Mucosa of descending colon (tissue), 3 donors: Measurements from ENCODE around the gene GJA9. TPM values are rescaled to one million over a fixed set of nuclear protein-coding genes. Genes with fewer than 3 reads are reported as not detected.

Experiments
- ATAC-seq: fragments of 200-7000 bp; cut with Tn5 transposase; one replicate; pipeline ENCODE4 v1.9.1; 2020; ENCODE audit warnings: mild to moderate bottlenecking, moderate library complexity
- DNase-seq, 3 donors: peaks; one replicate each; pipeline ENCODE4 v3.0.0-alpha.2; 2020
- H3K36me3 ChIP-seq: fragments of 200-600 bp; one replicate; pipeline ENCODE4 v1.8.0; 2021; ENCODE audit warnings: low read depth, mild to moderate bottlenecking
- H3K4me1 ChIP-seq: fragments of 200-600 bp; one replicate; pipeline ENCODE4 v1.8.0; 2021; ENCODE audit warnings: low read depth, mild to moderate bottlenecking
- H3K4me3 ChIP-seq: fragments of 200-600 bp; one replicate; pipeline ENCODE4 v1.8.0; 2021; ENCODE audit warnings: mild to moderate bottlenecking
- H3K9me3 ChIP-seq: fragments of 200-600 bp; one replicate; pipeline ENCODE4 v1.8.0; 2021; ENCODE audit warnings: mild to moderate bottlenecking
- intact Hi-C, 2 donors: fragments of 100-400 bp; cut with DNase I in 1 of 2; cut with micrococcal nuclease in 1 of 2; formaldehyde crosslinking; loops; one replicate each; pipeline versions ENCODE4 v1.11.0 to v1.11.1; 2022; cut with DNase I, micrococcal nuclease
- total RNA-seq, 3 donors: library from RNA; stranded (reverse); fragmentation: NEBNext Ultra II Directional in 2 of 3; extraction: Animal tissue kit (Norgen Biotek cat#: 25700) in 2 of 3; gene quantifications; one replicate each; pipeline versions ENCODE4 v1.2.1 to v1.2.4, GENCODE V29; 2021 to 2023
- TF ChIP-seq, protein P1 (sequence below): fragments of 200-600 bp; IDR thresholded peaks from one replicate; pipeline ENCODE4 v1.8.0; 2022; ENCODE audit warnings: antibody characterized with exemption, mild to moderate bottlenecking
- donor health status: DM: no; HTN: no; CAD: no; lungs with moderate emphysema.
- donor health status: DM: no; HTN: no; CAD: no.
- donor health status: DM: no; HTN: yes; CAD: no.

GJA9 gene
- total RNA-seq, 3 donors from 2014 or later, result 0.65 to 2.7 (median 1.2) TPM

DNA sequence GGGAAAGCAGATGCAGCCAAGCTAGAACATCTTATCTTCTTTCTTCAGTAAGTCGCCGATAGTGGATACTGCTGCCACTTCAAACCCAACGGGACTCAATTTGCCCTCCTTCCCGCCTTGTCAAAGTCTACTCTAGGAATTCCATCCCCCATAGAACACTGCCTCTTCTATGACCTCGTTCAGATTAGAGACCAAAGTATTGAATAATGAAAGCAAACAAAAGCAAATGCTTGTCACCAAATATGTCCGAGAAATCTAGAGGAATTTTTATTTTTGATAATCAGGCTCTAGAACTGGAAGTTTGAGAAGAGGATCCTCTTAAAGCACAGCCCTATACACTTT lies 21.0 kb downstream of the GJA9 start:
- no peaks in the 10 kb centered on the region for H3K9me3 ChIP-seq
- TF ChIP-seq, protein P1, sequence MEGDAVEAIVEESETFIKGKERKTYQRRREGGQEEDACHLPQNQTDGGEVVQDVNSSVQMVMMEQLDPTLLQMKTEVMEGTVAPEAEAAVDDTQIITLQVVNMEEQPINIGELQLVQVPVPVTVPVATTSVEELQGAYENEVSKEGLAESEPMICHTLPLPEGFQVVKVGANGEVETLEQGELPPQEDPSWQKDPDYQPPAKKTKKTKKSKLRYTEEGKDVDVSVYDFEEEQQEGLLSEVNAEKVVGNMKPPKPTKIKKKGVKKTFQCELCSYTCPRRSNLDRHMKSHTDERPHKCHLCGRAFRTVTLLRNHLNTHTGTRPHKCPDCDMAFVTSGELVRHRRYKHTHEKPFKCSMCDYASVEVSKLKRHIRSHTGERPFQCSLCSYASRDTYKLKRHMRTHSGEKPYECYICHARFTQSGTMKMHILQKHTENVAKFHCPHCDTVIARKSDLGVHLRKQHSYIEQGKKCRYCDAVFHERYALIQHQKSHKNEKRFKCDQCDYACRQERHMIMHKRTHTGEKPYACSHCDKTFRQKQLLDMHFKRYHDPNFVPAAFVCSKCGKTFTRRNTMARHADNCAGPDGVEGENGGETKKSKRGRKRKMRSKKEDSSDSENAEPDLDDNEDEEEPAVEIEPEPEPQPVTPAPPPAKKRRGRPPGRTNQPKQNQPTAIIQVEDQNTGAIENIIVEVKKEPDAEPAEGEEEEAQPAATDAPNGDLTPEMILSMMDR, result no peak
- DNase-seq, result no peak
- no peaks in the 10 kb centered on the region for H3K36me3 ChIP-seq
- peaks cover 19% of the 10 kb centered on the region for H3K4me1 ChIP-seq
- H3K4me3 ChIP-seq, result peak overlapping the region; percentile 28
- intact Hi-C loops, result no loop called here
- no peak for ATAC-seq

DNA sequence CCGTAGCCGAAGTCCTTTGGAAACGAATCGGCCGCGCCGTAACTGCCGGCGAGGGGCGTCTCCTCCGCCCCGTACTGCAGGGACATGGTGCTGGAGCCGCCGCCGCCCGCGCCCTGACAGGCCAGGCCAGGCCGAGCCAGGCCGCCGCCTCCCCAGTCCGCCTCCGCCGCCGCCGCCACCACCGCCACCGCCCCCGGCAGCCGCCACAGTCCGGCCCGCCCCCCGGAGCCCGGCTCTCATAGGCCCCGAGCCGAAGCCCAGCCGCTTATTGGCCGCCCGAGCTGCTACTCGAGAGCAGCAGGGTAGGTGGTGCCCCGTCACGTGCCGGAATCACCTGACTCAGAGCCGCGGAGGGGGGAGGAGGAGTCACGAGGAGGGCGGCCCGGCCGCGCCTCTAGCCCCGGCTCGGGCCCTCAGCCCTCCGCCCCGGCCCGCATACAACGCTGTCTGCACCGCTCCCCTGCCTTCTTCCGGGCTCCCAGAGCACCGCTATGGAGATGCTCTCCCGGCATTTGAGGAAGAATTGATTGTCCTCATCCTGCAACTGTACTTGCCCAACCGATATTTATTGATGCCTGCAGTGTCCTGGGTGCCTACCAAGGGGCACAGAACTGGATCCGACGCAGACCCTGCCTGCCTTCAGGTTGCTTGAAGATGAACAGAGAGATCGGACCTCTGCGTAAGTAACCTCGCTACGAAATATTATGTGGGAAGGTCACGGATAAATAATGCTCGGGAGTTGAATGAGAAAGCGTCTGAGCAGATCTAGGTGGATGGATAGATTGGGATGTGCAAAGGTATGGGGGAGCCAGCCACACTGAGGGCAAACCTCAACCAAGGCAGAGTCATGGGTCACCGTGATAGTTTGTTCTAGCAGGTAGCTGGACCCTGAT lies 21.6 kb downstream of the GJA9 start, which contains the start of gene RRAGC:
RRAGC (minus strand) TSS at position 212 of the 893 bp plus-strand sequence; CDS start at position 86, 126 bp downstream.
- TF ChIP-seq, protein P1, result no peak
- ATAC-seq, result peak; percentile 95
- H3K4me1 ChIP-seq, result peaks cover 19% of the 10 kb centered on the region
- no peaks in the 10 kb centered on the region for H3K36me3 ChIP-seq
- DNase-seq, result peak; percentile 99 to 100 (median 100)
- intact Hi-C loops, result no loop called here
- peak within 1 kb of the TSS; percentile 91 for H3K4me3 ChIP-seq
- H3K9me3 ChIP-seq, result no peaks in the 10 kb centered on the region

DNA sequence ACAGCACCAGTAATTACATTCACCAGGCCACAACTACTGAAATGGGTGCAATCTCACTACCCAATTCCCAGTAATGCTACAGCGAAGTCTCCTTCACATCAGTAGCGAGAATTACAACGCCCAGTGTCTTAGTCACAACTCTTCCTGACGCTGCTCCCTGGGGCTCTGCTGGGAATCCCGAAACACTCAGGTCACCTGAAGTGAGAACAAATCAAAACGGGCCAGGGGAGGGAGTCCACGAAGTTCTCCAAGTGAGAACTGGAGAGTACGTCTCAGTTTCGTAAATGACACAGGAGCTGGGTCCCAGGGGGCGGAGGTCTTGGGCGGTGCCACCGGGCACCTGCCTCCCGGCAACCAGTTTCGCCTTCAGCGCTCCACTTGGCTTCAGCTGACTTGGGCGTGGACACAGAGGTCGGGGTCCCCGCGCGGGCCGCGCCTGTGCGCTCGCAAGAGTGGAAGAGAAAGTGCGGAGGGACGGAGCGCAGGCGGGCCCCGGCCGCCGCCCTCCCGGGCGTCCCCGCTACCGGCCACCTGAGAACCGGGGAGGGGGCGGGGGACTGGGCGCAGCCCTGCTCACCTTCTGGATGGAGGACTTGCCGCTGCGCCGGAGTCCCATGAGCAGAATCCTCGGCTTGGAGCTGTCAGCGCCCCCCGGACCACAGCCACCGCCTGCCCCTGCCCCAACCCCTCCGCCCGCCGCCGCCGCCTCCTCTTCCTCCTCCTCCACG lies 22.4 kb downstream of the GJA9 start:
- ATAC-seq (peak; percentile 55), DNase-seq (peak; percentile 74 to 88 (median 83))
- Histone ChIP-seq H3K36me3 (no peaks in the 10 kb centered on the region), H3K9me3 (no peaks in the 10 kb centered on the region), H3K4me3 (peak overlapping the region; percentile 91), H3K4me1 (peaks cover 19% of the 10 kb centered on the region)
- intact Hi-C loops, result no loop called here
- TF ChIP-seq, protein P1, result no peak

DNA sequence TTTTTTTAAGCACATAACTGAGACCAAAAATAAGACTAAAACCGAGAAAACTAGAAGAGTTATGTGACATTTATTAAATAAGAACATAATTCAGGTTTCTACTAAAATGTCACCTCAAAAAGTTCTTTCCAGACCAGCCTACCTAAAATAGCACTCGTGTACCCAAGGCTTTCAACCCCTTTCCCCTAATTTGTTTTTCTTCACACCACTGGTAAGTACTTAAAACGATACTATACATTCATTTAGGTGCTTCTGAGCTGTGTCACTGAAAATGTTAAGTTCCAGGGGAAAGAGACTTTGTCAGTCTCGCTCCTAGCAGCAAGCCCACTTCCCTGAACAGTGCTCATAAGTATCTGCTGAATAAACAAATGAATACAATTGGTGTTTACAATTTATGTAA lies 28.6 kb downstream of the GJA9 start:
- no peaks in the 10 kb centered on the region for H3K9me3 ChIP-seq
- peaks cover 4% of the 10 kb centered on the region for H3K36me3 ChIP-seq
- DNase-seq, result no peak
- no peak for ATAC-seq
- H3K4me3 ChIP-seq, result no peak overlapping the region
- intact Hi-C loops, result no loop called here
- H3K4me1 ChIP-seq, result peaks cover 6% of the 10 kb centered on the region
- TF ChIP-seq, protein P1, result no peak

DNA sequence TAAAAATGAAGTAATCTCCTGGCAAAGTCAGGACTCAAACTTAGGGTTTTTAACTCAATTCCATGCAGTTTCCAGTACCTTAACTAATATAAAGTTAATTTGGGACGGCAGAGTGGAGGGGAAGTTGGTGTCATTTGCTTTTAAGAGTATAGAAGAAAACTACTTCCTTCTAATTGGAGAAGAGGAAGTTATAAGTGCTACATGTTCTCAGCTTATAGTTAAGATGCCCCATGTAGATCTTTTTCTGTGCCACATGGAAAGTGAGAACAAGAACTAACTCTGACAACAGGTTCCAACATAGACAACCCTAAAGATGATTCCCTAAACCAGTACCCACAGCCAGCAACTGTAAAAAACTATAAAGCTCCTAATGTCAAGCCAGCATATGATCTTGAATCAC lies 33.3 kb downstream of the GJA9 start:
- no peak overlapping the region for H3K4me3 ChIP-seq
- DNase-seq, result no peak
- TF ChIP-seq, protein P1, result no peak
- ATAC-seq, result no peak
- no peaks in the 10 kb centered on the region for H3K9me3 ChIP-seq
- peaks cover 4% of the 10 kb centered on the region for H3K36me3 ChIP-seq
- H3K4me1 ChIP-seq, result no peaks in the 10 kb centered on the region
- intact Hi-C loops, result no loop called here
